Stimulated activated naive CD8-positive, alpha-beta T cell treated with anti-CD3 and anti-CD28 coated beads, Interleukin-15, Interleukin-2, amounts not matched to agents 100 U/mL and 50 U/mL, for 24 hours (primary cell): ENCODE measurements around the gene CPLX4.
"Not testable (repeated sequence)": the region's sequence is repeated elsewhere in the genome, so short reads cannot be mapped to it uniquely, and the experiment has no call there.

Experiments
- ATAC-seq: fragments of 150-1000 bp; cut with Tn5 transposase; one replicate; pipeline ENCODE4 v1.10.0; 2021
- DNase-seq: peaks from one replicate; pipeline ENCODE4 v3.0.0; 2021

Gene CPLX4

DNA sequence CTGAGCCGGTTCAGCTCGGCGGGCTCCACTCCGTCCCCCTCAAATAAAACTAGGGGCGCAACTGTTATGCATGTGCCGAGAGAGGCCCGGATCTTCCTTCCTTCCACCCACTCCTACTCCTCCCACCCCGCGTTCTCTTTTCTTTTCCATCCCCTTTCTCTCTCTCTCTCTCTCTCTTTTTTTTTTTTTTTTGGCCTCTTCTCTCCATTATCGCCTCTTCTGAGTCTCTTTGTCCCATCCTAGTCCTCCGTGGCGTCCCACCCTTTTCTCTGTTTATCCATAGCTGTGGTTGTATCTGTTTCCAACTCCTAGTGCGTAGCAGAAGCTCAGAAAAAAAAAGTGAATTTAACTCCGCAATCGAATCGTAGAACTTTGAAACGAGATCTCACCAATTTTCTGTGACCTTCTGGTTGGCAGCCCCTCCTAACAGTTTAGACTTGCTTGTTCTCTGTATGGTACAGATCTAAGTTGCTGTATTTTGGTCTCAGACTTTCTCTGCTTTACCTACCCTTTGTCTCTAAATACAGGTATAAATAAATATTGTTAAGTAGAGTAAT lies 48.8 kb downstream of the CPLX4 start:
- DNase-seq = no peak
- no peak for ATAC-seq

DNA sequence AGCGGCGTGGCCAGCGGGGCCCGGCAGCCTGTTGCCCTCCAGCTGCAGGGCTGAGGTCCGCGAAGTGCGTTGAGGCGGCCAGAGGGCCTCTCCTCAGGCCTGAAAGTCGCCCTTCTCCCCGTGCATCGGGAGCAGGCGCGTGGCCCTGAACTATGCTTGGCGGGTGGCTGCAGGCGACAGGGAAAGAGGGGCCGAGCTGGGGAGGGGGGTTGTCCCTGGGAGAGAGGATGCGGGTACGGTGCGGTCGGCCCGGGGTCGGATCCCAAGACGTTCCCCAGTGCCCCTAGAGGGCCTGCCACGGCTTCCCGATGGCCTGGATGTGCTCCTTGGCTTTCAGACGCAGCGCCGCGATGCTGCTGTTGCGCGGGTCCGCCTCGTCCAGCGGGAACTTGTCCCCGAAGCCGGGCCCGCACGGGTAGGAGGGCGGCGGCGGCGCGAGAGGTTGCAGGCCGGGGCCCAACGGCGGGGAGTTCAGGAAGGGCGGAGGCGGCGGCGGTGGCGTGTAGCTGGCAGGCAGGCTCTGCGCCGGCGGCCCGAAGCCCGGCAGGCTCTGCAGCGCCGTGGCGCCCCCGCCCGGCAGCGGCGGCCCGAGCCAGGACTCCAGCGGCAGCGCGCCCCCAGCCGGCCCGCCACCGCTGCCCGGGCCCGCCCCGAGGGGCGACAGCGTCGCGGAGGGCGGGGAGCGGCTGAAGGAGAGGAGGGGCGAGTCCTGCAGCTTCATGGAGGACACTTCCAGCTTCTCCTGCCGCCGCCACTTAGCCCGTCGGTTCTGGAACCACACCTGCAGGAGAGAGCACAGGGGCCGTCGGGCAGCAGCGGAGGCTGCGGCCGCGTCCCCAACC lies 49.5 kb downstream of the CPLX4 start:
- ATAC-seq (peak; percentile 55), DNase-seq (peak; percentile 67)

DNA sequence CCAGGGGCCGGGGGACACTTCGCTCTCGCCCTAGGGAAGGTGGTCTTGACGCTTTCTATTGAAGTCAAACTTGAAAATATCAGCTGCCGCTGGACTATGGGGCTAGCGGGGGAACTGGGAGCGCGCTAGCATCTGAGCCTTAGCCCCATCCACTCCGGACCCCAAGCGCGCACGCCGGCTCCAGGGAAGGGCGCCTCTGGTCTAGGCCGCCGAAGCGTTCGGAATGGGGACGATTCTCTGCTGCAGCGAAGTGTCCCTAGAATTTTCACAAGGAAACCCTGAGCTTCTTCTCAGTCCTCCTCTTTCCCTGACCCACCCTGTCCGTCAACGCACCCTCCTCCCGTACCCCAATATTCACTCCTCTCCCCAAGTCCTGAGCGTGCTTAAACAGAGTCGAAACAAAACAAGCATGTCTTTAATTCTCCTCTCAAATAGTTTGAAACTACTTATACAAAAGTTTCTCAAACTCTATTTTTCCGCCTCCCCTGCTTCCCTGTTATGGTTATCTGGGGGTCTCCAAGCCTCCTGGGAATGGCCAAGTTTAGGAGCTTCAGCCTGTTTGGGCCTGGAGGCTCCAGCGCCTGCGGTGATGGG lies 50.2 kb downstream of the CPLX4 start:
- no peak for DNase-seq
- no peak for ATAC-seq

DNA sequence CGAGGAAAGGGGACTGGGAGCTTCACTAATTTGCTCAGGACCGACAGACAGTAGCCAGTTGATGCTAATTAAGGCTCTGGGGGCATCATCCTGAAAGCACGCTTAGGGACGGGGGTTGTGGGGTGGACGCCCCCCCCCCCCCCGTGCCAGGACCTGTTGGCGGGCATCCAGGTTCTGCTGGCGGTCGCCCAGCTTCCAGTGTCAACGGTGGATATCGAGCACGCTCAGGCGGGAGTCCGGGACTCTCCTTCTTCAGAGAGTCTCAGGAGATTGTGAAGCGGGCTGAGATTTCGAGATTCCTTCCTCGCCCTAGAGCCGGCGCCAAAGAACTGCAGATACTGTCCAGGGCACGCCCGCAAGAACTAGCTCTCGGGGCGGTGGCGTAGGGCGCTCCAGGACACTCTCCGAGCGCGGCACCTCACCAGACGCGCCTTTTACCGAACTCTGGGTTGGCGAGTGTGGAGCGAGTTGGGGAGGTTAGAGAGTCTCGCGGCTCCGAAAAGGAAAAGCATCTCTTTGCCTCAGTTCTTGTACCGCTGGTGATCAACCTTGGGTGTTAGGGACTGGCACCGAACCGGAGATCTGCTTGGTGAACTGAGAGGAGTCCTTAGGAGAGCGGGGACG lies 50.8 kb downstream of the CPLX4 start:
- peak; percentile 10 for DNase-seq
- no peak for ATAC-seq

DNA sequence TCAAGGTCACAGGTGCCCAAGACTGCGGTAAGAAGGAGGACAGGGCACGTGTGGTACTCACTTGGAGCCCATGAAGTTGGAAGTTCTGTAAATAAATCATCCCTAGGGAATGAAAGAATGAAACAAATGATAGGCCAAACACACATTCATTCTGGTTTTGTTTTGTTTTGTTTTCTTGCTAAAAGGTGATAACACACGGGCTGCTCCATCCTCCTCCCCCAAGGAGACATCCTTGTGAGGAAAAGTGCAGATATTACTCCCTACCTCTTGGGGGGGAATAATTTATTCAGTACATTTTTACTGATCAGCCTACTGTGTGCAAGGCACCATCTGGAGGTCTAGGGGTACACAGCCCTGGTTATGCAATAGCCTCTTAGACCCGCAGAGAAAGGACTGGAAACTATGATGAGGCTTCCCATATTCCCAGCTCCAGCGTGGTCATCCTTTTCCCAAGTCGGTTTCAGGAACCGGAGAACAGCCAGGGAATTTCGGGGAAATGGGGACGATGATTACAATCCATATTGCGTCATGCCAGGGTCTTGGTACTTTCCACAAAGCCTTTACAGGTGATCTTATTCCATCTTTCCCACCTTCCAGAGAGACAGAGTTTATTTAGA lies 51.5 kb downstream of the CPLX4 start:
- no peak for DNase-seq
- ATAC-seq = no peak

DNA sequence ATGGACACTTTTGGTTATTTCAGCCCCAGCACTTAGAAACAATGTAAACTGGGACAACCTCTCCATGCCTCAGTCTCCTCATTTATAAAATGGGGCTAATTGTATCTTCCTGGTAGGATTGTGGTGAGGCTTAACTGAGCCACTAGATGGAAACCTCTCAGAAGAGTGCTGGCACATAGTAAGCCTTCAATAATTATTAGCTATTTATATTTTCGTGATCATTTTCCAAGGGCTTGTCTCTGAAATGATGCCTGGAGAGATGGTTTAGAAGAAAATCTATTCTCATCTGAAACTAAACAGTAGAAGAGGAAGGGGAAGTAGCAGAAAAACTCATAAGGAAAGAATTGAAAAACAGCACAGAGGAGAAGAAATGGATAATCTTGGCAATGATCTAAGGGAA lies 52.0 kb downstream of the CPLX4 start:
- ATAC-seq = no peak
- DNase-seq = no peak

DNA sequence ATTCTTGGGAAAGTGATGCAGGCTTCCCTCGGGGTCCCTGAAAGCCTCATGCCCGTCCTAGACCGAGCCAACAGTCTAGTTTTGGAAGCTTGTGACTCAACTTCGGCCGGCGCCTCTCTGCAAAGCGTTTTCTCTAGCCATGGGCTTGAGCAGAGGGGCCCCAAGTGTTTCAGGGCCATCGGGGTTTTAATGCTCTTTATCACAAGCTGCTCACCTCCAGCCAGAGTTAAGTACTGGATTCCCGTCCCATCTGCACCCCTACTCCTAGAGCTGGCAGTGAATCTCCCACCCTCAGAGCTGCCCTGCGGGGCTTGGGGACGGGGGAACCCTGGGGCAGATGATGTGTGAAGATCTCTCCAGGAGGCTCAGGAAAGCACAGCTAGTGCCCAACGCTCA lies 52.5 kb downstream of the CPLX4 start:
- ATAC-seq (no peak), DNase-seq (no peak)

DNA sequence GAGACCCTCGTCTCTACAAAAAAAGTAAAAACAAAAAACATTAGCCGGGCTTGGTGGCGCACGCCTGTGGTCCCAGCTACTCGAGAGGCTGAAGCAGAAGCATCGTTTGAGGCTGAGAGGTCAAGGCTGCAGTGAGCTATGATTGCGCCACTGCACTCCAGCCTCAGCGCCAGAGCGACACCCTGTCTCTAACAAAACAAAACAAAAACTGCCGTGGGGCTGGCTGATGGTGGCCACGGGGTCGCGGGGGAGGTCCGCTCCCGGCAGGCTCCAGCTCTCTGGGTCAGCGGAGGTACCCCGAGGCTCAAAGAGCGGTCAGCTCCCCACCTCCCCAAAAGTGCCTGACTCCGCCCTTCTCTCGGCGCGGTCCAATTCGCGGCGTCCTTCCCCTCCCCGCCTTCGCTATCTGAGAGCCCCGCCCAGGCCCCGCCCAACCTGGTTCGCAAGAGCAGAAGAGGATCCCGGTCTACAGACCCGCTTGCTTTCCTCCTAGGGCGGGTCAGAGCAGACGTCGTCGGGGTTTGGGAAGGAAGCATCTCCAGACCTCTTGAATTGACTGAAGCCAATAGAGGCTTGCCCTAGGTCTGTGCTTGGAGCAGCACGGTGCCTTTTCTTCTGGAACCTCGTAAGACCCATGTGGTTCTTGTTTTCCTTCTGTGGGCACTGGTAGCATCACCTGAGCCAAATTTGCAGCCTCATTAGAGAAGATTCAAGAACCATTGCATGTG lies 53.0 kb downstream of the CPLX4 start:
- DNase-seq (peak; percentile 51), ATAC-seq (peak; percentile 34)

DNA sequence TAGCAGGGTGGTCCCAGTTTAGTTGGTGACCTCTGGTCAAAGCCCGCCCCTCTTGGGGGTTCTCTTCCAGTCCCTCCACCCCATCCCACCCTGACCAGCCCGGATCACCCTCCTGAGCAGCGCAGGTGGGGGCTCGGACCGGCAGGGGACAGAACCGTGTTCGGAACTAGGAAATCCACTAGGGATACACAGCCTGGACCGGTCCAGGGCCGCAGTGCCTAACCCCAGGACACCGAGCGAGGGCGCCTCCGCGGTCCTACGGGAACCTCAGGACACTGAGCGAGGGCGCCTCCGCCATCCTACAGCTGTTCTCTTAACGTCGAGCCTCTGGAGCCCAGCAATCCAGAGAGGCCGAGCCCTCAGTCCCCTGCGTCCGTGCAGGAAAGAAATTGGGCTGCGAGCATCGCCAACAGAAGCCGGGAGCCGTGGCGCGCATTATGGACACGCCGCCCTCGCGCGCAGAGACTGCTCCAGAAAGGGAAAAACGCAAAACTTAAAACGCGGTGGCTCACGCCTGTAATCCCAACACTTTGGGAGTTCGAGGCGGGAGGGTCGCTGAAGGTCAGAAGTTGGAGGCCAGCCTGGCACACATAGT lies 53.7 kb downstream of the CPLX4 start:
- ATAC-seq = no peak

DNA sequence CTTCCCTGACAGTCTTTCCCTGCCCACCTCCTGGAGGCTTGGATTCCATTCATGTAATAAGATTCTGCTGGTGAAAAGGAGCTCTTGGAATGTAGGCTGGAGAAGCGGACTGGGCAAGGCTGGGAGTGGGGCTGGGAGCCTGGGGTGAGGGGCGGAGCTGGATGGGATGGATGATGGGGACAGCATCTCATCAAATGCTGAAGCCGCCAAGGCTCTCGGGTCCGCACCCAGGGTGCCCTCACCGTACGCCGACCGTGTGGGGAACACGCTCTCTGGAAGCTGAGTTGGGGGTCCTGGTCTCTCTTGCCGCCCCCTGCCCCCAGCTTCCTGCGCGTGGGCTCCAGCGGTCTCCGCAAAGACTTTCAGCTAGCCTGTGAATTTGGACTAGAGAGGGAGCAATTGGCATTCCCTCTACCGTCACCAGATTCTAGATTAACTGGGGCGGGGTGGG lies 54.3 kb downstream of the CPLX4 start:
- ATAC-seq = no peak
- no peak for DNase-seq

More for the DNA sequence above, 53.7 kb downstream of the CPLX4 start:
- no peak for DNase-seq

DNA sequence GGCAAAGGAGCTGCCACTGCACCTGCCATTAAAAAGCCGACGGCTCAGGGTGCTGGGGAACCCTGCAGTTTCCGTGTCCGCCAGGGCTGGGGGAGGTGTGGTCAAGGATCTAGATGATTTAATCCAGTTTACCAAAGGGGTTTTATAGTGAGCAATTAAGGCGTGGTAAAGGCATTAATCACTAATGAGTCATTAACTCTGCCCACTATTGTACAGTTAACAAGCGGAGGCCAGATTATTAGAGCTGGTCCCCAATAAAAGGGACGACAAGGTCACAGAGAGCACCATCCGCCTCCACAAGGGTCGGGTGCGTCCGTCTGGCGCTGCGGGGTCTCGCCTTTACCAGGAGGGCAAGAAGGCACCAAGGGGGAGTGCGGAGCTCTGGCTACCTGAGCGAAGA lies 54.8 kb downstream of the CPLX4 start:
- ATAC-seq = no peak
- DNase-seq = no peak

DNA sequence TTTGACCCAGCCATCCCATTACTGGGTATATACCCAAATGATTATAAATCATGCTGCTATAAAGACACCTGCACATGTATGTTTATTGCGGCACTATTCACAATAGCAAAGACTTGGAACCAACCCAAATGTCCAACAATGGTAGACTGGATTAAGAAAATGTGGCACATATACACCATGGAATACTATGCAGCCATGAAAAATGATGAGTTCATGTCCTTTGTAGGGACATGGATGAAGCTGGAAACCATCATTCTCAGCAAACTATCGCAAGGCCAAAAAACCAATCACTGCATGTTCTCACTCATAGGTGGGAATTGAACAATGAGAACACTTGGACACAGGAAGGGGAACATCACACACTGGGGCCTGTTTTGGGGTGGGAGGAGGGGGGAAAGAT lies 56.2 kb downstream of the CPLX4 start:
- ATAC-seq, DNase-seq: not testable (repeated sequence)

DNA sequence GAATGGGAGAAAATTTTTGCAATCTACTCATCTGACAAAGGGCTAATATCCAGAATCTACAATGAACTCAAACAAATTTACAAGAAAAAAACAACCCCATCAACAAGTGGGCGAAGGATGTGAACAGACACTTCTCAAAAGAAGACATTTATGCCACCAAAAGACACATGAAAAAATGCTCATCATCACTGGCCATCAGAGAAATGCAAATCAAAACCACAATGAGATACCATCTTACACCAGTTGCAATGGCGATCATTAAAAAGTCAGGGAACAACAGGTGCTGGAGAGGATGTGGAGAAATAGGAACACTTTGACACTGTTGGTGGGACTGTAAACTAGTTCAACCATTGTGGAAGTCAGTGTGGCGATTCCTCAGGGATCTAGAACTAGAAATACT lies 56.6 kb downstream of the CPLX4 start:
- DNase-seq, ATAC-seq: not testable (repeated sequence)

DNA sequence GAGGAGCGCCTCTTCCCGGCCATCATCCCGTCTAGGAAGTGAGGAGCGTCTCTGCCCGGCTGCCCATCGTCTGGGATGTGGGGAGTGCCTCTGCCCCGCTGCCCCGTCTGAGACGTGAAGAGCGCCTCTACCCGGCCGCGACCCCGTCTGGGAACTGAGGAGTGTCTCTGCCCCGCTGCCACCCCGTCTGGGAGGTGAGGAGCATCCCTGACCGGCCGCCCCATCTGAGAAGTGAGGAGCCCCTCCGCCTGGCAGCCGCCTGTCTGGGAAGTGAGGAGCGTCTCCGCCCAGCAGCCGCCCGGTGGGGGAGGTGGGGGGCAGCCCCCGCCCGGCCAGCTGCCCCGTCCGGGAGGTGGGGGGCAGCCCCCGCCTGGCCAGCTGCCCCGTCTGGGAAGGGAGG lies 63.0 kb downstream of the CPLX4 start:
- ATAC-seq, DNase-seq: not testable (repeated sequence)

DNA sequence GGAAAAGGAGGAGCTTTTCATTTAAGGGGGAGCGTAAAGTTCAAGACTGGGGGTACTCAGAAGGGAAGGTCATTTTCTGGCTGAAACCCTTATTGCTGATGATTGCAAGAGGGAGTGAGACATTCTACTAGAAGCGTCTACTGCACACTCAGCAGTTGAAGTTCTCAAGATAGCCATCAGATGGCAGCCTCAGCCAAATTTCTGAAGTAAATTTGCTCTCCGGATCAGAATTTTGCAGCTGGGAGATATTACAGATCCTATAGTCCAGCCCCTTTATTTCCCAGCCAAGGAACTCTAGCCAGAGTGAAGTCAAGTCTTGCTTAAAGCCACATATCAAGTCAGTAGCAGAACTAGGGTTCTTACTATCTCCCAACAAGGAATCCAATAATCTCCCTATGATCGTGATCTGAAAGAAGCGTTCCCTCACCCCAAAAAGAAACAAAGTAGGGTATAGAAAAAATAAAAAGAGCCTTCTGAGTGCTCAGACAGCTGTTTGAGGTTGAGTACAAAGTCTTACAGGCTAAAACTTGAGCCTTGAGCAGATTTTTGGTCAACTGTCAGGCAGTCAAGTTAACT lies 69.2 kb downstream of the CPLX4 start:
- ATAC-seq = no peak

DNA sequence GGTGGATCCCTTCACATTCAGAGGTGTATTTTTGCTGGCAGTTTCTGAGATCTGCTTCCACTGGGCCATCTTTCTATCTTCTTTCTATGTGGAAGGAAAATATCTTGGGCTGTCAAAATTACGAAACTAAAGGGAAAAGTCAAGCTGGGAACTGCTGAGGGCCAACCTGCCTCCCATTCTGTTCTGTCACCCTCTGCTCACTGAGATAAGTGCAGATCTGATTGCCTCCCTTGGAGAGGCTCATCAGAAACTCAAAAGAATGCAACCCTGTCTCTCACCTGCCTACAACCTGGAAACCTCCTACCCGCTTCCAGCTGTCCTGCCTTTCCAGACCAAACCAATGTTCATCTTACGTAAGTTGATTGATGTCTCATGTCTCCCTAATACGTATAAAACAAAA lies 71.7 kb downstream of the CPLX4 start:
- DNase-seq (no peak), ATAC-seq (no peak)

More for the DNA sequence above, 69.2 kb downstream of the CPLX4 start:
- peak; percentile 24 for DNase-seq
